KMS-11 (cell line): ENCODE measurements around the gene PM20D1.

ENCODE experiments used
- H2AFZ ChIP-seq: fragments of 200-600 bp; sonication (generic); 2 replicates; pipeline ENCODE4 v1.6.1; 2016; ENCODE audit warnings: antibody characterized with exemption, mixed run types, low read depth
- H3K27ac ChIP-seq: fragments of 200-600 bp; sonication (generic); 2 replicates; pipeline ENCODE4 v1.6.1; 2016; ENCODE audit warnings: mild to moderate bottlenecking, mixed run types
- H3K27me3 ChIP-seq: fragments of 200-600 bp; sonication (generic); 2 replicates; pipeline ENCODE4 v1.6.1; 2017; ENCODE audit warnings: mild to moderate bottlenecking, low read depth, mixed run types, moderate library complexity; ENCODE audit not compliant: insufficient read depth
- H3K36me3 ChIP-seq: fragments of 200-600 bp; sonication (generic); 2 replicates; pipeline ENCODE4 v1.6.1; 2017; ENCODE audit warnings: mild to moderate bottlenecking, mixed run types; ENCODE audit not compliant: insufficient read depth
- H3K4me1 ChIP-seq: fragments of 200-600 bp; sonication (generic); 2 replicates; pipeline ENCODE4 v1.6.1; 2016; ENCODE audit warnings: mild to moderate bottlenecking, low read depth, mixed run types; ENCODE audit not compliant: poor library complexity, severe bottlenecking
- H3K4me2 ChIP-seq: fragments of 200-600 bp; sonication (generic); 2 replicates; pipeline ENCODE4 v1.7.0; 2016; ENCODE audit warnings: mild to moderate bottlenecking, mixed run types
- H3K4me3 ChIP-seq: fragments of 200-600 bp; sonication (generic); IDR thresholded peaks from 2 replicates; pipeline ENCODE4 v1.6.1; 2017; ENCODE audit warnings: low read depth, low read length, mixed read lengths; ENCODE audit not compliant: insufficient read depth
- H3K79me2 ChIP-seq: fragments of 200-600 bp; sonication (generic); 2 replicates; pipeline ENCODE4 v1.6.1; 2016; ENCODE audit warnings: low read depth, mixed run types; ENCODE audit not compliant: insufficient read depth
- H3K9ac ChIP-seq: fragments of 200-600 bp; sonication (generic); 2 replicates; pipeline ENCODE4 v1.6.1; 2016; ENCODE audit warnings: mild to moderate bottlenecking, mixed run types
- H4K20me1 ChIP-seq: fragments of 200-600 bp; sonication (generic); 2 replicates; pipeline ENCODE4 v1.6.1; 2016; ENCODE audit warnings: mild to moderate bottlenecking, mixed run types; ENCODE audit not compliant: insufficient read depth
- TF ChIP-seq, protein P1 (sequence below): fragments of 200-600 bp; sonication (generic); conservative IDR thresholded peaks from 2 replicates; pipeline ENCODE4 v1.6.1; 2017; ENCODE audit warnings: low read depth, mild to moderate bottlenecking, antibody characterized with exemption, low read length, moderate library complexity, mixed read lengths

Gene PM20D1

DNA sequence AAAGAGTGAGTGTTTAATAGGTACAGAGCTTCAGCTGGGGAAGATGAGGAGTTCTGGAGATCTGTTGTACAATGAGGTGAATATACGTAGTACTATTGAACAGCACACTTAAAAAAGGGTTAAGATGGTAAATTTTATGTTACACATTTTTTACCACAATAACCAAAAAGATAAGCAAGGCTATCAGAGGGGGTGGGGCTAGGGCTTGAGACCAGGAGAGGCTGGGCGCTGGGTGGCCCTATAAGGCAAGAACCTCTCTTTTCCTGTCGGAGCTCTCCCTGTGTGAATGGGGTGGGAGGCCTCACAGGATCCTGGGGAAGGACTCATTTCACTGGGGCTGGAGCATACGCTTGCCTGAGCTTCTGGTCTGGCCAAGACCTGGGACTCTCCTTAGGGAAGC lies 45.9 kb downstream of the PM20D1 start:
- Histone ChIP-seq H4K20me1 (no peaks in the 10 kb centered on the region), H3K4me1 (no peaks in the 10 kb centered on the region), H3K4me3 (no peak overlapping the region), H3K79me2 (no peaks in the 10 kb centered on the region), H3K4me2 (no peak overlapping the region), H3K27me3 (no peaks in the 10 kb centered on the region), H3K9ac (no peak overlapping the region), H2AFZ (no peak overlapping the region), H3K27ac (no peak overlapping the region), H3K36me3 (no peaks in the 10 kb centered on the region)
- TF ChIP-seq, protein P1, sequence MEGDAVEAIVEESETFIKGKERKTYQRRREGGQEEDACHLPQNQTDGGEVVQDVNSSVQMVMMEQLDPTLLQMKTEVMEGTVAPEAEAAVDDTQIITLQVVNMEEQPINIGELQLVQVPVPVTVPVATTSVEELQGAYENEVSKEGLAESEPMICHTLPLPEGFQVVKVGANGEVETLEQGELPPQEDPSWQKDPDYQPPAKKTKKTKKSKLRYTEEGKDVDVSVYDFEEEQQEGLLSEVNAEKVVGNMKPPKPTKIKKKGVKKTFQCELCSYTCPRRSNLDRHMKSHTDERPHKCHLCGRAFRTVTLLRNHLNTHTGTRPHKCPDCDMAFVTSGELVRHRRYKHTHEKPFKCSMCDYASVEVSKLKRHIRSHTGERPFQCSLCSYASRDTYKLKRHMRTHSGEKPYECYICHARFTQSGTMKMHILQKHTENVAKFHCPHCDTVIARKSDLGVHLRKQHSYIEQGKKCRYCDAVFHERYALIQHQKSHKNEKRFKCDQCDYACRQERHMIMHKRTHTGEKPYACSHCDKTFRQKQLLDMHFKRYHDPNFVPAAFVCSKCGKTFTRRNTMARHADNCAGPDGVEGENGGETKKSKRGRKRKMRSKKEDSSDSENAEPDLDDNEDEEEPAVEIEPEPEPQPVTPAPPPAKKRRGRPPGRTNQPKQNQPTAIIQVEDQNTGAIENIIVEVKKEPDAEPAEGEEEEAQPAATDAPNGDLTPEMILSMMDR, result no peak

DNA sequence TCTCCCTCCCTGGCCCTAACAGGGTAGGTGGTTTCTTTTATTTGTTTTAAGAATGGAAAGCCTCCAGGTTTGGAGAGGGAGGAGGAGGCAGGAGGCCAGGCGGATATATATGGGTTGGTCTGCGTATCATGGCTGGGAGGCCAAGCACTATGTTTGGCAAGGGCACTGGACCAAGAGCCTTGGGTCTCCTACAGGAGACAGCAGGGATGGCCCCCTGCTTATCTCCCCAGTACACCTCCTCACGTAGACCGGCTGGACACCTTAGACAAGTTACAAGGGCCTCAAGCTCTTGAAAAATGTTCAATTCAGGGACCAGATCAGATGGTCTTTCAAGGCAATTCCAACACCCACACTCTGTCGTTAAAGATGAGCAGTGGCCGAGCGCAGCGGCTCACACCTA lies 47.9 kb downstream of the PM20D1 start:
- H4K20me1 ChIP-seq, result no peaks in the 10 kb centered on the region
- no peaks in the 10 kb centered on the region for H3K79me2 ChIP-seq
- no peak overlapping the region for H3K27ac ChIP-seq
- no peak overlapping the region for H2AFZ ChIP-seq
- H3K9ac ChIP-seq, result no peak overlapping the region
- no peak overlapping the region for H3K4me2 ChIP-seq
- TF ChIP-seq, protein P1, result no peak
- H3K4me3 ChIP-seq, result no peak overlapping the region
- H3K36me3 ChIP-seq, result no peaks in the 10 kb centered on the region
- no peaks in the 10 kb centered on the region for H3K4me1 ChIP-seq
- no peaks in the 10 kb centered on the region for H3K27me3 ChIP-seq

DNA sequence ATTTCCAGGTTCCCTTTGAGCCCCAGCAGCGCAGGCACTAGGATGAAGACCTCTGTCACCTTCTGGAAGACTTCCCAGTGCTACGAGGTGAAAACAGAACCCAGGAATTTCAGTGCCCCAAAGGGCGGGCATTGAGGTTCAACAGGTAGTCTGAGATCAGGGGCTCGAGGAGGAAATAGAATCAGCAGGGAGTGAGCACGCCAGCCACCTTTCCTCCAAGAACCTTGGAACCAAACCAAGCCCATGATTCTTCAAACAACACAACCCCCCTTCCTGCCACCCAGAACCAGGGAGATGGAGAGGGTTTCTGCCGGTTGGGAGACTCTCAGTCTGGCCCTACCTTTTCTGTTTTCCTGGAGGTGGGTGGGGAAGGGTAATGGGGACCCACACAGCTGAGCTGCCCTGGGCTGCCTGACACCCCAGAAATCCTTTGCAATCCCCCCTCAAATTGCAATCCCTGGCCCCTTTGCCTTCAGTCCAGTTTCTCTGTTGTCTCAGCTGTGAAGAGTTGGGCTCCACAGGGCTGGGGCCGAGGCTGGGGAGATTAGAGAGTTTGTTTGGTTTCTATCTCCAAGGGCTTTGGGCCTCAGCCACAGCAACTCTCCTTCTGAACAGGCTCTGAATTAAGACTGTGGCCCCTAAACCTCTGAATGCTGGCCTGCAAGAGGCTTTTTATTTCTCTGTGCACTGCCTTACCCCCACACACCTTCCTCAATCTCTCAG lies 48.8 kb downstream of the PM20D1 start:
- Histone ChIP-seq H3K4me3 (no peak overlapping the region), H3K9ac (no peak overlapping the region), H3K27ac (no peak overlapping the region), H4K20me1 (no peaks in the 10 kb centered on the region), H3K36me3 (no peaks in the 10 kb centered on the region), H3K79me2 (no peaks in the 10 kb centered on the region), H2AFZ (no peak overlapping the region), H3K4me2 (no peak overlapping the region), H3K4me1 (no peaks in the 10 kb centered on the region), H3K27me3 (no peaks in the 10 kb centered on the region)
- TF ChIP-seq, protein P1, result no peak

DNA sequence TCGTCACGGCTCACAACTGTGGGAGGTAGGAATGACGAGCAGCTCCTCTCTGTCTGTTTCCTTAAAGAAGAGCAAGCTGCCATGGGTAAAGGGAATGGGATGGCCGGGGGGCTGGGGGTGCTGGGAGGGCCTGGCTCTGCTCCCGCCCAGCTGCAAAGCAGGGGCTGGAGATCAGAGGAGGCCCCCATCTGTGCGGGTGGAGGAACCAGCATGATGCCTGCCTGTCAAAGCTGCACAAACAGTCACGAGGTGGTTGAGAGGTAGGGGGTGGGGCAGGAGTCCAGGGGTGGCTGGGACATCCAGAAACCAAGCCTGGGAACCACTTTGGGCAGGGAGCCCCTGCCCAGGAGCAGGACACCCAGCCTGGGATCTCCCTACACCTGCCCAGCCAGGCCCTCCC lies 49.5 kb downstream of the PM20D1 start:
- Histone ChIP-seq H3K27me3 (no peaks in the 10 kb centered on the region), H3K4me1 (no peaks in the 10 kb centered on the region), H3K4me3 (no peak overlapping the region), H4K20me1 (no peaks in the 10 kb centered on the region), H3K79me2 (no peaks in the 10 kb centered on the region), H2AFZ (no peak overlapping the region), H3K27ac (no peak overlapping the region), H3K9ac (no peak overlapping the region), H3K4me2 (no peak overlapping the region), H3K36me3 (no peaks in the 10 kb centered on the region)
- TF ChIP-seq, protein P1, result no peak
